Measurements from ENCODE around the gene CENPO. TPM values are rescaled to one million over a fixed set of nuclear protein-coding genes. Genes with fewer than 3 reads are reported as not detected.

CENPO gene
- total and polyA plus RNA-seq, 2 experiments from 2014 or later = 9.7 to 14.6 TPM

DNA sequence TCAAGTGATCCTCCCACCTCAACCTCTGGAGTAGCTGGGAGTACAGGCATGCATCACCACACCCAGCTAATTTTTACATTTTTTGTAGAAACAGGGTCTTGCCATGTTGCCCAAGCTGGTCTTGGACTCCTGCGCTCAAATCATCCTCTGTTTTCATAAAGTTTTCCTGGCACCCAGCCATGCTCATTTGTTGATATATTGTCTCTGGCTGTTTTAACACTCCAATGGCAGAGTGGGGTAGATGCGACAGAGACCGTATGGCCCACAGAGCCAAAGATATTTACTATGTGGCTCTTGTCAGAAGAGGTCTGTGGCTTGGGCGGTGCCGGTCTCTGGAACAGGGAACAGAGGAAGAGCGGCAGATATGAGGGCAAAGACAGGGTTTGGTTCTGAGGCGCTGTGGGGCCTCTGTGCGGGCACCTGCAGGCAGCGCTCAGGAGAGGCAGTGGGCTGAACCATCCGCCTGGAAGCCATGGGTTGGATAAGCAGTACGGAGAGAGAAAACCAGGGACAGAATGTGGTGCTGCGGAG lies 50.2 kb downstream of the CENPO start:
- no peak overlapping the region for H3K4me2 ChIP-seq
- TF ChIP-seq CTCF (IDR thresholded peaks at IDR 0.05; ENCODE audit: poor library complexity) (no peak), EZH2phosphoT487 (IDR thresholded peaks at IDR 0.05; ENCODE audit: low read depth, severe bottlenecking, unreplicated experiment) (no peak), EZH2 (IDR thresholded peaks at IDR 0.05; ENCODE audit: borderline replicate concordance) (no peak)
- no peaks in the 10 kb centered on the region for H3K9me3 ChIP-seq (ENCODE audit: low read depth)
- no peak overlapping the region for H3K4me3 ChIP-seq
- 95% methylated on average over 12 of the region's 12 CpGs for WGBS (ENCODE audit: low lambda C conversion rate, missing lambda C conversion rate)
- H3K36me3 ChIP-seq (replicated peaks; ENCODE audit: insufficient read depth, low read depth) = no peaks in the 10 kb centered on the region
- no peak for DNase-seq (ENCODE audit: low spot score)
- no peaks in the 10 kb centered on the region for H3K4me1 ChIP-seq (ENCODE audit: insufficient read depth)
- no peaks in the 10 kb centered on the region for H3K79me2 ChIP-seq
- H3K9me2 ChIP-seq (replicated peaks; ENCODE audit: insufficient read depth) = no peaks in the 10 kb centered on the region
- no peaks in the 10 kb centered on the region for H4K20me1 ChIP-seq (ENCODE audit: insufficient read depth, poor library complexity, severe bottlenecking)
- H3K27ac ChIP-seq = no peak overlapping the region
- H2AFZ ChIP-seq = no peak overlapping the region
- no peaks in the 10 kb centered on the region for H3K27me3 ChIP-seq

DNA sequence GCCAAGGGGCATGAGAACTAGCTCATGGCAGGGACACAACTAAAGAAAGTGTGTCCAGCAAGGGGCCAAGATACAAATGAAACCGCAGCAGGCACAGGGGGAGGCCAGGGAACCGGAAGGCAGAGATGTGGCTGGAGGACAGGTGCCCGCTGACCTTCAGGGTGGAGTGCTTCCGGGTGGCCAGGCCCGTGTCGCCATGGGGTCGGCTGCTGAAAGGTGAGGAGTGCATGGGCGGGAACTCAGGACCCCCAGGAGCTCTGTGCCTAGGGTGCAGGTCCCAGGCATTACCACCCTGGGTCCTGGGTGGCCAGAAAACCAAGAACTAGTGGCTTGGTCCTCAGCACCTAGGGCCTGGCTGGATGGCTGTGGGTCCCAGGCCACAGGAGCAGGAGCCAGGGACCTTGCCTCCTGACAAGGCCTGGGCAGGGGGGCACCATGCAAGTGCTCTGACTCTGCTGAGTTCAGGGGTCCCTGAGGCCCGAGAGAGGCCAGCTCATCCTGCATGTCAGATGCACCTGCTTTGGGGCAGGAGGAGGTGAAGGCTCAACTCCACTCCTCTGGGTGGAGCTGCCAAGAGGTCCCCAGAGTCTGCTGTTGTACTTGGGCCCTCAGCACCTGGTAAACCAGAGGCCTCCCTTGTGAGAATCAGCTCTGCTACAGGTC lies 50.9 kb downstream of the CENPO start:
- Histone ChIP-seq H4K20me1 (ENCODE audit: insufficient read depth, poor library complexity, severe bottlenecking) (no peaks in the 10 kb centered on the region), H3K27ac (no peak overlapping the region), H3K79me2 (no peaks in the 10 kb centered on the region), H3K36me3 (replicated peaks; ENCODE audit: insufficient read depth, low read depth) (no peaks in the 10 kb centered on the region), H3K9me3 (ENCODE audit: low read depth) (no peaks in the 10 kb centered on the region), H3K4me3 (no peak overlapping the region), H3K9me2 (replicated peaks; ENCODE audit: insufficient read depth) (no peaks in the 10 kb centered on the region), H2AFZ (no peak overlapping the region), H3K4me1 (ENCODE audit: insufficient read depth) (no peaks in the 10 kb centered on the region), H3K27me3 (no peaks in the 10 kb centered on the region), H3K4me2 (no peak overlapping the region)
- WGBS (ENCODE audit: low lambda C conversion rate, missing lambda C conversion rate) = 99% methylated on average over 9 of the region's 9 CpGs
- TF ChIP-seq EZH2phosphoT487 (IDR thresholded peaks at IDR 0.05; ENCODE audit: low read depth, severe bottlenecking, unreplicated experiment) (no peak), EZH2 (IDR thresholded peaks at IDR 0.05; ENCODE audit: borderline replicate concordance) (no peak), CTCF (IDR thresholded peaks at IDR 0.05; ENCODE audit: poor library complexity) (no peak)
- DNase-seq (ENCODE audit: low spot score) = no peak

- Histone ChIP-seq H3K4me2 (no peak overlapping the region), H2AFZ (no peak overlapping the region), H3K27ac (no peak overlapping the region)
Observed at GRCh38 chr2:24845691-24846090, 52.5 kb downstream of the CENPO start.

More at GRCh38 chr2:24845691-24846090, 52.5 kb downstream of the CENPO start:
- Histone ChIP-seq H3K36me3 (replicated peaks; ENCODE audit: insufficient read depth, low read depth) (no peaks in the 10 kb centered on the region), H3K4me1 (ENCODE audit: insufficient read depth) (no peaks in the 10 kb centered on the region), H3K27me3 (no peaks in the 10 kb centered on the region), H3K4me3 (no peak overlapping the region), H4K20me1 (ENCODE audit: insufficient read depth, poor library complexity, severe bottlenecking) (no peaks in the 10 kb centered on the region), H3K9me3 (ENCODE audit: low read depth) (no peaks in the 10 kb centered on the region), H3K79me2 (no peaks in the 10 kb centered on the region), H3K9me2 (replicated peaks; ENCODE audit: insufficient read depth) (no peaks in the 10 kb centered on the region)
- WGBS (ENCODE audit: low lambda C conversion rate, missing lambda C conversion rate) = 95% methylated on average over 5 of the region's 5 CpGs
- TF ChIP-seq EZH2 (IDR thresholded peaks at IDR 0.05; ENCODE audit: borderline replicate concordance) = no peak
- TF ChIP-seq CTCF (IDR thresholded peaks at IDR 0.05; ENCODE audit: poor library complexity) = no peak
- TF ChIP-seq EZH2phosphoT487 (IDR thresholded peaks at IDR 0.05; ENCODE audit: low read depth, severe bottlenecking, unreplicated experiment) = no peak
- DNase-seq (ENCODE audit: low spot score) = no peak
